ENCODE measurements around the gene ZNF750. TPM values are rescaled to one million over a fixed set of nuclear protein-coding genes. Genes with fewer than 3 reads are reported as not detected.

Gene ZNF750
- total RNA-seq, 1 experiment from 2014 or later, result 0.14 TPM

DNA sequence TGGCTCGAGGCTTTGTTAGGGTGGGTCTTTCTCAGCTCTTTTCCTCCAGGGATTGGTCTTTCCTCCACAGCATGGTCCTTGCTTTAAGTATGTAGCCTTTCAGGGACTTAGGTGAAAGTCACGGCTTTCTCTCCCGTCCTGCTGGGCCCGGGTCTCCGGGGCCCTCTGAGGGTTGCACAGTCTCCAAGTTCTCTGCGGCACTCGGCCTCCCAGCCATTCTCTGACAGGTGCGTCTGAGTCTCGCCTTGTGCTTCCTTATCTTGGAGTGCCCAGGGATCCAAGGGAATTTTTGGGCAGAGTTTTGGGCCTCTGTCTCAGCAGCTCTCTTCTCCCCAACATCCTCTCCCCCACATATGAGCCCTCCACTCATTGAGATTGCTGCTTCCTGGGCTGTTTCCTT, 36.6 kb downstream of the ZNF750 start:
- Histone ChIP-seq H3K27me3 (replicated peaks; ENCODE audit: control insufficient read depth, insufficient read depth, low read length) (no peaks in the 10 kb centered on the region), H3K36me3 (ENCODE audit: control insufficient read depth, insufficient read depth, low read length) (peaks cover 5% of the 10 kb centered on the region), H3K4me3 (ENCODE audit: low read depth, low read length) (no peak overlapping the region), H3K4me1 (no peaks in the 10 kb centered on the region), H3K9me3 (no peaks in the 10 kb centered on the region)
- intact Hi-C loops (cut with micrococcal nuclease; ENCODE audit: unreplicated experiment), result no loop called here
- Mint-ChIP-seq H3K4me1 (ENCODE audit: low read depth, unreplicated experiment) (no peaks in the 10 kb centered on the region), H3K36me3 (ENCODE audit: insufficient read depth, unreplicated experiment) (peaks cover 42% of the 10 kb centered on the region), H3K27me3 (ENCODE audit: insufficient read depth, unreplicated experiment) (no peaks in the 10 kb centered on the region), H3K4me3 (ENCODE audit: unreplicated experiment) (no peak overlapping the region), H3K9me3 (ENCODE audit: unreplicated experiment) (peaks cover 14% of the 10 kb centered on the region), H3K27ac (ENCODE audit: unreplicated experiment) (no peak overlapping the region)
- CTCF ChIA-PET, result no interaction called here
- TF ChIP-seq, protein P1, sequence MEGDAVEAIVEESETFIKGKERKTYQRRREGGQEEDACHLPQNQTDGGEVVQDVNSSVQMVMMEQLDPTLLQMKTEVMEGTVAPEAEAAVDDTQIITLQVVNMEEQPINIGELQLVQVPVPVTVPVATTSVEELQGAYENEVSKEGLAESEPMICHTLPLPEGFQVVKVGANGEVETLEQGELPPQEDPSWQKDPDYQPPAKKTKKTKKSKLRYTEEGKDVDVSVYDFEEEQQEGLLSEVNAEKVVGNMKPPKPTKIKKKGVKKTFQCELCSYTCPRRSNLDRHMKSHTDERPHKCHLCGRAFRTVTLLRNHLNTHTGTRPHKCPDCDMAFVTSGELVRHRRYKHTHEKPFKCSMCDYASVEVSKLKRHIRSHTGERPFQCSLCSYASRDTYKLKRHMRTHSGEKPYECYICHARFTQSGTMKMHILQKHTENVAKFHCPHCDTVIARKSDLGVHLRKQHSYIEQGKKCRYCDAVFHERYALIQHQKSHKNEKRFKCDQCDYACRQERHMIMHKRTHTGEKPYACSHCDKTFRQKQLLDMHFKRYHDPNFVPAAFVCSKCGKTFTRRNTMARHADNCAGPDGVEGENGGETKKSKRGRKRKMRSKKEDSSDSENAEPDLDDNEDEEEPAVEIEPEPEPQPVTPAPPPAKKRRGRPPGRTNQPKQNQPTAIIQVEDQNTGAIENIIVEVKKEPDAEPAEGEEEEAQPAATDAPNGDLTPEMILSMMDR (IDR thresholded peaks at IDR 0.05; ENCODE audit: insufficient read depth in 1 of 2, low read depth in 1 of 2, low read length in 1 of 2, severe bottlenecking in 1 of 2, unreplicated experiment in 1 of 2), result no peak
- no peak for DNase-seq
- POLR2A ChIA-PET, result no interaction called here
- BruUV-seq (replicated peaks), result no TSS peak

DNA sequence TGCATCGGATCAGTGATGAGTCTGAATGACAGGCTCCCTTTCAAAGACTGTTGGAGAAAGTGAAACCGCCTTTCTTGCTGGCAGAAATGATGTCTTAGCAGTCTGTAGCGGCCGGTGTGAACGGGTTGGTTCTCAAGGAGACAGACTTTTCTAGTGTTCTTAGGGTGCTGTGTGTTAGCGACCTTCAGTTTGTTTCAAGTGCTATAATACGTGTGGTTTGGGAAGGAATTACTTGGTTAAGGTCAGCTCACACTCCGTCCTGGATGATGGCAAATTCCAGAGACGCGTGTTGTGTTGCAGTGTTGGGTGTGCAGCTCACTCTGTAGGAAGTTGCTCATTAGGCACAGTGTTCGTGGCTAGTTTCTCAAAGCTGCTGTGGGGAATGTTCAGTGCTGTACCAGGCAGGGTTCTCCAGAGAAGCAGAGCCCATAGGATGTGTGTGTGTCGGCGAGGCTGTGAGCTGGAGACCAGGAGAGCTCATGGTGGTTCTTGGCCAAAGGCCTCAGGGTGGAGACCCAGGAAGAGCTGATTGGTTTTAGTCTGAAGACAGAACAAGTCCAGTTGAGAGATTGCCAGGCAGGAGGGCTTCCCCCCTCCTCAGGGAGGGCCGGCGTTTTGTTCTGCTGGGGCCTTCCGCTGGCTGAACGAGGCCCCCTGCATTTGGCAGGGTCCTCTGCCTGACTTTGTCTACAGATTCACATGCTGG, 37.6 kb downstream of the ZNF750 start:
- DNase-seq, result no peak
- H3K27me3 Mint-ChIP-seq (ENCODE audit: insufficient read depth, unreplicated experiment), result no peaks in the 10 kb centered on the region
- H3K4me3 Mint-ChIP-seq (ENCODE audit: unreplicated experiment), result no peak overlapping the region
- no peaks in the 10 kb centered on the region for H3K4me1 Mint-ChIP-seq (ENCODE audit: low read depth, unreplicated experiment)
- H3K27ac Mint-ChIP-seq (ENCODE audit: unreplicated experiment), result no peak overlapping the region
- ChIA-PET CTCF (no interaction called here), POLR2A (no interaction called here)
- H3K9me3 ChIP-seq, result no peaks in the 10 kb centered on the region
- H3K4me3 ChIP-seq (ENCODE audit: low read depth, low read length), result no peak overlapping the region
- peaks cover 38% of the 10 kb centered on the region for H3K36me3 Mint-ChIP-seq (ENCODE audit: insufficient read depth, unreplicated experiment)
- no peaks in the 10 kb centered on the region for H3K27me3 ChIP-seq (replicated peaks; ENCODE audit: control insufficient read depth, insufficient read depth, low read length)
- intact Hi-C loops (cut with micrococcal nuclease; ENCODE audit: unreplicated experiment), result no loop called here
- TF ChIP-seq, protein P1 (IDR thresholded peaks at IDR 0.05; ENCODE audit: insufficient read depth in 1 of 2, low read depth in 1 of 2, low read length in 1 of 2, severe bottlenecking in 1 of 2, unreplicated experiment in 1 of 2), result no peak
- H3K36me3 ChIP-seq (ENCODE audit: control insufficient read depth, insufficient read depth, low read length), result peaks cover 5% of the 10 kb centered on the region
- no TSS peak for BruUV-seq (replicated peaks)
- H3K4me1 ChIP-seq, result no peaks in the 10 kb centered on the region
- peaks cover 14% of the 10 kb centered on the region for H3K9me3 Mint-ChIP-seq (ENCODE audit: unreplicated experiment)

DNA sequence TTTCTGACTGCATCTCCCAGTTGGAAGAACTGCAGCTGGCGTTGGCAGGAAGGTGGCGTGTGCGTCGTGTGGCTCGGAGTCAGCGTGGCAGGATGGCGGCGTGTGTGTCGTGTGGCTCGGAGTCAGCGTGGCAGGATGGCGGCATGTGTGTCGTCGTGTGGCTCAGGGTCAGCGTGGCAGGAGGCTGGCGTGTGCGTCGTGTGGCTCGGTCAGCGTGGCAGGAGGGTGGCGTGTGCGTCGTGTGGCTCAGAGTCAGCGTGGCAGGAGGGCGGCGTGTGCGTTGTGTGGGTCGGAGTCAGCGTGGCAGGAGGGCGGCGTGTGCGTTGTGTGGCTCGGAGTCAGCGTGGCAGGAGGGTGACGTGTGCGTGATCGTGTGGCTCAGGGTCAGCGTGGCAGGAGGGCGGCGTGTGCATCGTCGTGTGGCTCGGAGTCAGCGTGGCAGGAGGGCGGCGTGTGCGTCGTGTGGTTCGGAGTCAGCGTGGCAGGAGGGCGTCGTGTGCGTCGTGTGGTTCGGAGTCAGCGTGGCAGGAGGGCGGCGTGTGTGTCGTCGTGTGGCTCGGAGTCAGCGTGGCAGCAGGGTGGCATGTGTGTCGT, 38.3 kb downstream of the ZNF750 start:
- no TSS peak for BruUV-seq (replicated peaks)

More for the DNA sequence above, 38.3 kb downstream of the ZNF750 start:
- Mint-ChIP-seq H3K4me3 (ENCODE audit: unreplicated experiment) (no peak overlapping the region), H3K36me3 (ENCODE audit: insufficient read depth, unreplicated experiment) (peaks cover 46% of the 10 kb centered on the region), H3K27me3 (ENCODE audit: insufficient read depth, unreplicated experiment) (no peaks in the 10 kb centered on the region), H3K4me1 (ENCODE audit: low read depth, unreplicated experiment) (no peaks in the 10 kb centered on the region), H3K27ac (ENCODE audit: unreplicated experiment) (peak overlapping the region; percentile 20), H3K9me3 (ENCODE audit: unreplicated experiment) (peaks cover 14% of the 10 kb centered on the region)
- no peaks in the 10 kb centered on the region for H3K27me3 ChIP-seq (replicated peaks; ENCODE audit: control insufficient read depth, insufficient read depth, low read length)
- no peak for DNase-seq
- ChIA-PET POLR2A (no interaction called here), CTCF (no interaction called here)
- no peak overlapping the region for H3K4me3 ChIP-seq (ENCODE audit: low read depth, low read length)
- TF ChIP-seq, protein P1 (IDR thresholded peaks at IDR 0.05; ENCODE audit: insufficient read depth in 1 of 2, low read depth in 1 of 2, low read length in 1 of 2, severe bottlenecking in 1 of 2, unreplicated experiment in 1 of 2), result no peak
- H3K36me3 ChIP-seq (ENCODE audit: control insufficient read depth, insufficient read depth, low read length), result peaks cover 5% of the 10 kb centered on the region
- no peaks in the 10 kb centered on the region for H3K9me3 ChIP-seq
- H3K4me1 ChIP-seq, result no peaks in the 10 kb centered on the region
- intact Hi-C loops (cut with micrococcal nuclease; ENCODE audit: unreplicated experiment), result no loop called here
